Vagina (tissue), 2 donors: ENCODE data around the gene AOX1. TPM values are rescaled to one million over a fixed set of nuclear protein-coding genes. Genes with fewer than 3 reads are reported as not detected.

ENCODE experiments used
- DNase-seq, 2 donors: peaks; one replicate each; pipeline ENCODE4 v3.0.0-alpha.2; 2017; ENCODE audit errors: extremely low spot score in 2 of 2
- H3K27ac ChIP-seq: fragments of 200-600 bp; sonication (generic); one replicate; pipeline ENCODE4 v1.5.1; 2019
- H3K27me3 ChIP-seq: fragments of 200-600 bp; sonication (generic); one replicate; pipeline ENCODE4 v1.5.1; 2019
- H3K36me3 ChIP-seq, 2 donors: fragments of 200-600 bp; sonication (generic); one replicate each; pipeline ENCODE4 v1.5.1; 2017 to 2019
- H3K4me1 ChIP-seq: fragments of 200-600 bp; sonication (generic); one replicate; pipeline ENCODE4 v1.5.1; 2019
- H3K4me3 ChIP-seq, 2 donors: fragments of 200-600 bp; sonication (generic); 1 replicate in 1 of 2; 2 replicates in 1 of 2; pipeline ENCODE4 v1.5.1; 2016 to 2019
- H3K9me3 ChIP-seq: fragments of 200-600 bp; sonication (generic); one replicate; pipeline ENCODE4 v1.5.1; 2019
- CTCF ChIP-seq, 3 experiments: fragments of 450-650 bp in 2 of 3; fragments of 200-600 bp in 1 of 3; sonication (generic) in 1 of 3; IDR thresholded peaks; one replicate each; pipeline ENCODE4 v1.5.1; 2017 to 2019; ENCODE audit warnings: antibody characterized with exemption in 3 of 3, mild to moderate bottlenecking in 2 of 3, moderate library complexity in 2 of 3
- POLR2A ChIP-seq, 2 donors: fragments of 450-650 bp; IDR thresholded peaks; one replicate each; pipeline ENCODE4 v1.6.1; 2017; ENCODE audit warnings: antibody characterized with exemption in 2 of 2, mild to moderate bottlenecking in 2 of 2, moderate library complexity in 2 of 2
- POLR2AphosphoS5 ChIP-seq, 2 donors: sonication (generic); formaldehyde crosslinking; IDR thresholded peaks; one replicate each; pipeline ENCODE4 v1.9.0; 2017; ENCODE audit warnings: antibody characterized with exemption in 2 of 2, mild to moderate bottlenecking in 2 of 2, low read depth in 1 of 2; ENCODE audit not compliant: insufficient read depth in 1 of 2
- intact Hi-C: fragments of 100-400 bp; cut with DNase I; formaldehyde crosslinking; loops from one replicate; pipeline ENCODE4 v1.15.1; 2023
- total RNA-seq: library from RNA; depleted of rRNA; stranded (reverse); fragments of >200 nt; gene quantifications from one replicate; pipeline ENCODE4 v1.2.3, GENCODE V29; 2016

The AOX1 gene
- total RNA-seq, 1 donor from 2014 or later, result 84.5 TPM

DNA sequence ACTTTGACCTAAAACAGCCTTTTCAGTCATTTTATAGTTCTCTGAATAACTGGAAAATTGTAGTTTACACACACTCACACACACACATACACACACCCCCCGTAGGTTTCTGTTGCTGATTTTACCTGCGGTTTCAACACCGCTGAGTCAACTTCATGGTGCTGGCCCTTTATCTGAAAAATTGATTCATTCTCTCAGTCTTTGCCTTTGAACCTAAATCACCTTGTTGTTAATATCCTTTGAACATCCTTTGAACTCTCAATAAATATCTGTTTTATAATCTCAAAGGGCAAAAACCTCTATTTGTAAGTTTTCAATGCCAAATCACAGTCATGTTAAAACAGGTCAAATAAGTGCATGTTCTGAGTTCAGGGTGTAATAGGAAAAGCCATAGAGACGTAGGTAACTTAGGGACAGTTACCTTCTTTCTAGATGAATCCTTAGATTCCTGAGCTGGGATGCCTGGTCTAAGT is 116.9 kb downstream of the AOX1 start:
- TF ChIP-seq POLR2AphosphoS5 (IDR thresholded peaks at IDR 0.05; ENCODE audit: insufficient read depth in 1 of 2, low read depth in 1 of 2), result no peak
- no peak for TF ChIP-seq CTCF (IDR thresholded peaks at IDR 0.05)
- no peak for TF ChIP-seq POLR2A (IDR thresholded peaks at IDR 0.05)
- Histone ChIP-seq H3K36me3 (no peaks in the 10 kb centered on the region), H3K4me1 (no peaks in the 10 kb centered on the region), H3K9me3 (no peaks in the 10 kb centered on the region), H3K27me3 (no peaks in the 10 kb centered on the region), H3K27ac (no peak overlapping the region), H3K4me3 (no peak overlapping the region)
- DNase-seq, result no peak
- intact Hi-C loops, result loop anchor here (5.0 kb wide), 1 partner anchor 125 kb away; no protein-coding TSS in a partner anchor

DNA sequence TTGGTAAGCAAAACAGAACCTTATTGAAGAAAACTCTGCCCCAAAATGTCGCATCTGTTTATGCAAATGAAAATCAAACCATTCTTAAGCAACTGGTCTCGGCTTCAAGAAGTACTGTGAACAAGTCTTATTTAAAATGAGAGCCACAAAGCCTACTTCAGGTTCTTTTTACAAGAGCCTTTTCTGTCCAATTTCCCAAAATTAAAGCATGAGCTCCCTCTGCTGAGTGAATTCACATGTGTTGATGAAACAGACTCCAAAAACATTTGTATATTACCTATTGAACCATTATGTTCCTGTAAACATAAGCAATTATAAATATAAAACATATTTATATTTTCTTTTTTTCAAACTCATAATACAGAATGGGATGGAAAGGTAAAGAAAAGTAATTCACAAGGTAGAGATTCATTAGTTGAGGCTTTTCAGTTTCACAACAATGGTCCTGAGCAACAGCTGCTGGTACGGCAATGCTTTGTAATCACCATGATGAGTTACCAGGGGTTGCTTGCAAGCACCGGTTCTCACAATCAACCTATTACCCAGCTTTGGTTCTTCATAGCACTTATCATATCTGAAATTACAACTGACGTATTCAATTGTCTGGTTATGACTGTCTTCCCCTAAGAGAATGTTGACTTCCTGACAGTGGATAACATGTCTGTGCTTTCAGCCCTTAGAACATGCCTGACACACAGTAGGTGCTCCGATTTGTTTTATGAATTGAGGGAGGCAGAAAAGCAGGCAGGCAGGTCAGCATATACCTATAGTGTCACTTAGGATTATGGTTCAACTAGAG is 117.5 kb downstream of the AOX1 start:
- Histone ChIP-seq H3K9me3 (no peaks in the 10 kb centered on the region), H3K27ac (no peak overlapping the region), H3K36me3 (no peaks in the 10 kb centered on the region), H3K4me1 (no peaks in the 10 kb centered on the region), H3K4me3 (no peak overlapping the region), H3K27me3 (no peaks in the 10 kb centered on the region)
- intact Hi-C loops, result loop anchor here (5.0 kb wide), 1 partner anchor 126 kb away; no protein-coding TSS in a partner anchor
- DNase-seq, result no peak
- TF ChIP-seq POLR2AphosphoS5 (IDR thresholded peaks at IDR 0.05; ENCODE audit: insufficient read depth in 1 of 2, low read depth in 1 of 2), result no peak
- TF ChIP-seq CTCF (IDR thresholded peaks at IDR 0.05), result peak in 1 of 3 experiments; percentile 39

- DNase-seq, result no peak
- no peak for TF ChIP-seq CTCF (IDR thresholded peaks at IDR 0.05)
- TF ChIP-seq POLR2A (IDR thresholded peaks at IDR 0.05), result no peak
- TF ChIP-seq POLR2AphosphoS5 (IDR thresholded peaks at IDR 0.05; ENCODE audit: insufficient read depth in 1 of 2, low read depth in 1 of 2), result no peak
- Histone ChIP-seq H3K4me3 (no peak overlapping the region), H3K27ac (no peak overlapping the region), H3K36me3 (no peaks in the 10 kb centered on the region), H3K9me3 (no peaks in the 10 kb centered on the region), H3K27me3 (no peaks in the 10 kb centered on the region), H3K4me1 (no peaks in the 10 kb centered on the region)
- intact Hi-C loops, result loop anchor here (5.0 kb wide), 1 partner anchor 127 kb away; no protein-coding TSS in a partner anchor
These were observed 118.3 kb downstream of the AOX1 start for GRCh38 chr2:200703926-200704637.

GRCh38 chr2:200705305-200706041 is 119.7 kb downstream of the AOX1 start:
- Histone ChIP-seq H3K27me3 (no peaks in the 10 kb centered on the region), H3K9me3 (no peaks in the 10 kb centered on the region), H3K4me3 (no peak overlapping the region), H3K27ac (no peak overlapping the region), H3K36me3 (no peaks in the 10 kb centered on the region), H3K4me1 (no peaks in the 10 kb centered on the region)
- intact Hi-C loops, result no loop called here
- TF ChIP-seq POLR2A (IDR thresholded peaks at IDR 0.05) (no peak), POLR2AphosphoS5 (IDR thresholded peaks at IDR 0.05; ENCODE audit: insufficient read depth in 1 of 2, low read depth in 1 of 2) (no peak), CTCF (IDR thresholded peaks at IDR 0.05) (no peak)
- DNase-seq, result no peak
